Activated CD4-positive, CD25-positive, alpha-beta regulatory T cell (primary cell): ENCODE data around the gene SRGAP1.

Source experiments
- DNase-seq, 4 experiments: peaks; one replicate each; lab custom pipeline; 2025; lab: John Stamatoyannopoulos, UW

SRGAP1 gene

GRCh38 chr12:63844391-63845341, at the start of gene SRGAP1:
Gene SRGAP1, plus strand, starts transcription at chr12:63844700. Its CDS starts 117 bp downstream, at chr12:63844817.
- DNase-seq = no peak

- no peak for DNase-seq
These were observed 49.3 kb upstream of the SRGAP1 start for GRCh38 chr12:63795032-63795687.

DNA sequence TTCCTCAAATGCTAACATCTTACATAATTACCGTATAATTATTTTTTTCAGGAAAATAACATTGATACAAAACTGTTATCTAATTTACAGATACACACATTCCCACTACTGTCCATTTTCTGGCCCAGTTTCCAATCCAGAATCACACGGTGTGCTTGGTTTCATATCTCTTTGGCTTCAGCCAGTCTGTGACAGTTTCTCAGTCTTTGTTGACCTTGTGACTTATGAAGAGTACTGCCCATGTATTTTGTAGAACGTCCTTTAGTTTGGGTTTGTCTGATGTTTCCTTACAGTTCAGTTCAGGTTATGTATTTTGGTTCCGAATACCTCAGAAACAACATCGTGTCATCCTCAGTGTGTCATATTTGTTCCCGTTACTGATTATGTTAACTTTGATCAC, 48.6 kb upstream of the SRGAP1 start:
- no peak for DNase-seq

DNA sequence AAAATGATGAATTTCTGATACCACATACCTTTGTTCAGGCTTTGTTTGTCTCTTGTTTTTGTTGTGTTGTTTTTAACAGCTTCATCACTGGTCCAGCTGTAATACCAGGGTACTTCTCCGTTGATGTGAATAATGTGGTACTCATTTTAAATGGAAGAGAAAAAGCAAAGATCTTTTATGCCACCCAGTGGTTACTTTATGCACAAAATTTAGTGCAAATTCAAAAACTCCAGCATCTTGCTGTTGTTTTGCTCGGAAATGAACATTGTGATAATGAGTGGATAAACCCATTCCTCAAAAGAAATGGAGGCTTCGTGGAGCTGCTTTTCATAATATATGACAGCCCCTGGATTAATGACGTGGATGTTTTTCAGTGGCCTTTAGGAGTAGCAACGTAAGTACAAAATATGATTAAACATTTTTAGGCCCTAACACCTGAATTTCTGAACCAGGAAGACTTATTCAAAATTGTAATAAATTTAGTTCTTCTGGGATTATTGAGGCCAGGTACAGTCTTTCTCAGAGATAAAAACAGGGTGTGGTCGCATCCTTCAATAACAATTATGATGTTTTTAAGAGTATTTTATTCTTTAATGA, 42.4 kb upstream of the SRGAP1 start:
- DNase-seq = no peak

DNA sequence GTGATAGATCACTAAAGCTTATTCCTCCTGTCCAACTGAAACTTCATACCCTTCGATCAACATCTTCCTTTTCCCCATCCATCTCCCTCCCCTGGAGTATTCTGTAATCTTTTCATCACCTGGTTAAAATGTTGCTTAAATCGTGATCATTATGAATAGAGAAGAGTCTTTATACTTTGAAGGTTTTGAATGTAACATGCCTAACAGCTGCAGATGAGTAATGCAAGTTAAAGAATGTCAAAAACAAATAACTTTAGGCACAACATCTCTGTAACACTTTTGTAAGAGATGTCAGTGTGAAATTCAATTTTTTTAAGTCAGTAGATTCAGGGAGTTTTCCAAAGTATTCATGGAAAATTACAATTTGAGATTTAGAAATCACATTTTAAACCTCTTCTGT, 39.8 kb upstream of the SRGAP1 start:
- no peak for DNase-seq

GRCh38 chr12:63805704-63806672, 38.5 kb upstream of the SRGAP1 start:
- no peak for DNase-seq

- DNase-seq = no peak
These were observed 35.9 kb upstream of the SRGAP1 start for GRCh38 chr12:63808631-63809030.

DNA sequence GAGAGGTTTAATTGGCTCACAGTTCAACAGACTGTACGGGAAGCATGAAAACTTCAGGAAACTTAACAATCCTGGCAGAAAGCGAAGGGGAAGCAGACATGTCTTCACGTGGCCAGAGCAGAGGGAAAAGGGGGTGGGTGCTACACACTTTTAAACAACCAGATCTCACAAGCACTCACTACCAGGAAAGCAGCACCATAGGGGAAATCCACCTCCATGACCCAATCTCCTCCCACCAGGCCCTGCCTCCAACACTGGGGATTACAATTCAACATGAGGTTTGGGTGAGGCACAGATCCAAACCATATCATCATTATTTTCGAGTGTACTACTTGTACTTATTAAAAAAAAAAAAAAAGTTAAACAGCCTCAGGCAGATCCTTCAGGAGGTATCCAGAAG, 34.9 kb upstream of the SRGAP1 start:
- no peak for DNase-seq

DNA sequence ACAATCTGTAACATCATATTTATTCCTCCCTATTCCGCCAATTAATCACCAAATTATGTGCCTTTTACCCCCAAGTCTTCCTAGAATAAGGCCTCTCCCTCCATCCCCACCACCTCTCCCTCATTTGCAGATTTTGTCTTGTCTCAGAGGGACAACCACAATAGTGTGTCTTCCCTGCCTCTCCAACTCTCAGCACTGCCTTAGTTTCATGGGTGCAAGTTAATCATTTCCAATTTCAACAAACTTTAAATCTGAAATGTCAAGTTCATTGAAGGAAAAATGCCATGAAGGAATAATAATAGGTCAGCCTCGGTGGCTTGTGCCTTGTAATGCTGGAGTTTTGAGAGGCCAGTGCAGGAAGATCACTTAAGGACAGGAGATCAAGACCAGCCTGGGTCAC, 33.2 kb upstream of the SRGAP1 start:
- DNase-seq = no peak

DNA sequence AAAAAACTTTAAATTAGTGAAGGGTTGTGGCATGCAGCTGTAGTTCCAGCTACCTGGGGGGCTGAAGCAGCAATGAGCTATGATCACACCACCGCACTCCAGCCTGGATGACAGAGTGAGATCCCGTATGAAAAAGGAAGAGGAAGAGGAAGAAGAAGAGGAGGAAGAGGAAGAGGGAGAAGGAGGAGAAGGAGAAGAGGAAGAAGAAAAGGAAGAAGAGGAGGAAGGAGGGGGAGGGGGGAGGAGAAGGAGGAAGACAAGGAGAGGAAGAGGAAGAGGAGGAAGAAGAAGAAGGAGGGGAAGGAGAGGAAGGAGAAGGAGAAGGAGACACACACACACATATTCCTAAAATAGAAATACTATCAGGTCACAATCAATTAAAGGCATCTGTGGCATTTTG, 32.7 kb upstream of the SRGAP1 start:
- no peak for DNase-seq

GRCh38 chr12:63814146-63814772, 30.2 kb upstream of the SRGAP1 start:
- no peak for DNase-seq

DNA sequence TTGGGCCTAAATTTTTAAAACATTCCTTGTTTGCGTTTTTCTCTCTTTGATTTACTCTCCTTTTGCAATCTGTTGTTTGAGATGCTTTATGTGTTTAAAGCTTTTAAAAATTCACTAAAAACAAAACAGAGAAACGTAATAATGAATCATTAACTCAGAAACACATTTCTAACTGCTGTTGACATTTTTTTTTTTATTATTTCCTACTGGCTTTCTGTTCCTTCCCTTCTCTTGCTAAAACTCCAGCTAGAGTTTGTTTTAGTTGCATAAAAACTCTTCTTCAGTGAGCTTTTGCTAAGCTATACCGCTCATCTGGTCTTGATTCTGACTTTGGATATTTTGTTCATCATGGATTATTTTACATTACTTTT, 29.0 kb upstream of the SRGAP1 start:
- no peak for DNase-seq

GRCh38 chr12:63816031-63816430, 28.5 kb upstream of the SRGAP1 start:
- DNase-seq = no peak

DNA sequence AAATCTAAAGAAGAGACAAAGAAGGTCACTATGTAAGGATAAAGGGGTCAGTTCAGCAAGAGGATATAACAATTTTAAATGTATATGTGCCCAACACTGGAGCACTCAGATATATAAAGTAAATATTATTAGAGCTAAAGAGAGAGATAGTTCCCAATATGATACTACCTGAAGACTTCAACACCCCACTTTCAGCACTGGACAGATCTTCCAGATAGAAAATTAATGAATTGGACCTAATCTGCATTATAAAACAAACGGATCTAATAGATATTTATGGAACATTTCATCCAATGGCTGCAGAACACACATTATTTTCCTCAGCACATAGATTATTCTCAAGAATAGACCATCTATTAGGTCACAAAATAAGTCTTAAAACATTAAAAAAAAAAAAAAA, 24.1 kb upstream of the SRGAP1 start:
- no peak for DNase-seq

- no peak for DNase-seq
These were observed 22.7 kb upstream of the SRGAP1 start for GRCh38 chr12:63821781-63822251.

DNA sequence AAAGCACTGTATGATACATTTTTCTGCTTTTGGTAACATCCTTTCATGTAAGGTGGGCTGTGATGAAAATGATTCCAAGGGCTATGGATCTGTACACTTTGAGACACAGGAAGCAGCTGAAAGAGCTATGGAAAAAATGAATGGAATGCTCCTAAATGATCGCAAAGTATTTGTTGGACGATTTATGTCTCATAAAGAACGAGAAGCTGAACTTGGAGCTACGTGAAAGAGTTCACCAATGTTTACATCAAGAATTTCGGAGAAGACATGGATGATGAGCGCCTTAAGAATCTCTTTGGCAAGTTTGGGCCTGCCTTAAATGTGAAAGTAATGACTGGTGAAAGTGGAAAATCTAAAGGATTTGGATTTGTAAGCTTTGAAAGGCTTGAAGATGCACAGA, 22.1 kb upstream of the SRGAP1 start:
- no peak for DNase-seq

GRCh38 chr12:63823040-63823439, 21.5 kb upstream of the SRGAP1 start:
- no peak for DNase-seq

DNA sequence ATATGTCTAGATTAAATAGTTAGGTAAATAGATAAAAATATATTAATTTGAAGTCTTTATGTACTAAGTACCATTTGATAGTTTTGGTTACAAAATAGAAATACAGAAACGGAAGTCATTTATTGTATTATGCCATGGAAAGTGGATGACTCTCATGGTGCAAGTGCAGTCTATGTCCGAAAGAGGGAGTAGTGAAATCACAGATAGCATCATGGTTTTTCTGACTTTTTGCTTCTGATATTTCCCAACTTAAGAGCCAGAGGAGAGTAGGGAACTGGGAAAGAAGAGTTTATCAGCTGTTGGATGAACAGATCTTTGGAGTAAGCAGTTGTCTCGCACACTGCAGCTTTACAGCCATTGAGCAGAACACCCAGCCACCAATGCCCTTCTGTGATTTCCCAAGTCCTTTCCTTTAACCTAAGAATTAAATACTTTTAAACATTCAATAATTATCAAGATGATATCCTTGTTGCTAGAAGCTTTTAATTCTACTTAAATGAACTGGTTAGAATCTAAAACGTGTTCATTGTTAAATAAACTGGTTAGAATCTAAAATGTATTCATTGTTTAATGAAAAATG, 18.4 kb upstream of the SRGAP1 start:
- no peak for DNase-seq

DNA sequence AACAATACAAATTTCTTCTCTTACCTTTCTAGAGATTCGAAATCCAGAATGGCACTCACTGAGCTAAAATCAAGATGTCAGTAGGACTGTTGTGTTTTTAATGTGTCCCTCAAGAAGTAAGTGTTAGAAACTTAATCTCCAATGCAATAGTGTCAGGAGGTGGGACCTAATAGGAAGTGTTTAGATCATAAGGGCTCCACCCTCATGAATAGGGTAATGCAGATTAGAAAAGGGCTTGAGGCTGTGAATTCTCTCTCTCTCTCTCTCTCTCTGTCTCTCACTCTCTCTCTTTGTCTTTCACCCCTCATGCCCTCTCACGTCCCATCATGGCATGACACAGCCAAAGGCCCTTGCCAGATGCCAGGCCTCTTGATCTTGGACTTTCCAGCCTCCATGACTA, 15.6 kb upstream of the SRGAP1 start:
- no peak for DNase-seq

DNA sequence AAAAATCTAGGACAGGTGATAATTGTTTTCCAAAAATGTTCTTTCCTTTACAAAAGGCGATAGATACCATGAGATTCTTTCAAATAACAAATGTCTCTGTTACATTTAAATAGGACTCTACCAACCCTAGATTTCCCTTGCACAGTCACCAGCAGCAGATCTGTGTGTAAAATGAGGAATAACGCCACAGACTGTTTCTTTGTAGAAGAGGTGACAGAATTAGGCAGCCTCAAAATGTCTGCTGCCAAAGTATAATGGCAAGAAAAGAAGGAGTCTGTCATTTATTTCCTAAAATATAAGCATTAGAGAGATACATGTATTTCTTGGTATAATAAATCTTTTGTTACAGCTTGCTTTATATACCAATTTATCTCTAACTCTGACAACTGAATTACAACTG, 8.5 kb upstream of the SRGAP1 start:
- DNase-seq = no peak

DNA sequence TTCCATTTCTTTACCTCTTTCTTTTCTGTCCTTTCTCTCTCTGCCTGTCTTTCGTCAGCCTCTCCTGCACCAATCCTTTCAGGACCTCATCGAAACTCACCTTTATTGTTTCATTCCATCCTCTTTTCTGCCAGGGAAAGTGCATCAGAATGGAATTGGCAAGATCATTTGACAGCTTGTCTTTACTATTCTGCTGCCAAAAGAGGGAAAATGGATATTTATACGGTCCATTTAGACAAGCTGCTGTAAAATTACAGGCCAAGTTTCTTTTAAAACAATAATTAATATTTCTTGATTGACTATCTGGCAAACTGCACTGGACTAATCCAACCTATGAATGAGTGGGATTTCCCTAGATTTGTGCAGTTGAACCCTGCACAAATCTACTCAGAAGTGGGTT, 7.6 kb upstream of the SRGAP1 start:
- DNase-seq = no peak
